ENCODE results near the gene CIB2. TPM values are rescaled to one million over a fixed set of nuclear protein-coding genes. Genes with fewer than 3 reads are reported as not detected.

Gene CIB2
- total and polyA plus RNA-seq, 3 donors from 2014 or later, result 24.9 to 43.6 (median 34.3) TPM

GRCh38 chr15:78084449-78084750 lies 46.8 kb downstream of the CIB2 start:
- peaks cover 7% of the 10 kb centered on the region for H3K4me1 ChIP-seq
- no peaks in the 10 kb centered on the region for H3K27me3 ChIP-seq
- no peaks in the 10 kb centered on the region for H3K36me3 ChIP-seq (ENCODE audit: low read depth, missing control alignments)
- no peaks in the 10 kb centered on the region for H3K9me3 ChIP-seq
- TF ChIP-seq CTCF (IDR thresholded peaks at IDR 0.05) (no peak), POLR2A (IDR thresholded peaks at IDR 0.05) (no peak)
- 56 to 86% methylated on average over 4 to 5 of the region's 5 CpGs for WGBS, 2 donors
- peak overlapping the region in 1 of 2 donors; percentile 2 for H3K27ac ChIP-seq
- no peak overlapping the region for H3K4me3 ChIP-seq
- no peak for DNase-seq
- intact Hi-C loops (cut with DNase I; ENCODE audit: low total_unique reads), result no loop called here

GRCh38 chr15:78083687-78084448 lies 47.4 kb downstream of the CIB2 start:
- H3K36me3 ChIP-seq (ENCODE audit: low read depth, missing control alignments), result no peaks in the 10 kb centered on the region
- no peak for DNase-seq
- intact Hi-C loops (cut with DNase I; ENCODE audit: low total_unique reads), result no loop called here
- TF ChIP-seq CTCF (IDR thresholded peaks at IDR 0.05) (no peak), POLR2A (IDR thresholded peaks at IDR 0.05) (no peak)
- H3K27me3 ChIP-seq, result no peaks in the 10 kb centered on the region
- H3K4me3 ChIP-seq, result no peak overlapping the region
- H3K4me1 ChIP-seq, result peaks cover 7% of the 10 kb centered on the region
- 89 to 90% methylated on average over 4 to 6 of the region's 6 CpGs for WGBS, 2 donors
- H3K27ac ChIP-seq, result peak overlapping the region in 1 of 2 donors; percentile 2
- H3K9me3 ChIP-seq, result no peaks in the 10 kb centered on the region

- H3K27me3 ChIP-seq, result no peaks in the 10 kb centered on the region
- TF ChIP-seq POLR2A (IDR thresholded peaks at IDR 0.05) (no peak), CTCF (IDR thresholded peaks at IDR 0.05) (no peak)
- H3K9me3 ChIP-seq, result no peaks in the 10 kb centered on the region
- no peak overlapping the region for H3K27ac ChIP-seq
- H3K4me1 ChIP-seq, result peaks cover 7% of the 10 kb centered on the region
- intact Hi-C loops (cut with DNase I; ENCODE audit: low total_unique reads), result no loop called here
- H3K36me3 ChIP-seq (ENCODE audit: low read depth, missing control alignments), result no peaks in the 10 kb centered on the region
- no peak overlapping the region for H3K4me3 ChIP-seq
- WGBS, 2 donors, result 85 to 88% methylated on average over 4 of the region's 4 CpGs
- DNase-seq, result no peak
These were observed 48.1 kb downstream of the CIB2 start for GRCh38 chr15:78083186-78083585.

GRCh38 chr15:78082743-78083110 lies 48.5 kb downstream of the CIB2 start:
- H3K4me3 ChIP-seq, result no peak overlapping the region
- H3K4me1 ChIP-seq, result peaks cover 7% of the 10 kb centered on the region
- DNase-seq, result no peak
- H3K36me3 ChIP-seq (ENCODE audit: low read depth, missing control alignments), result no peaks in the 10 kb centered on the region
- TF ChIP-seq CTCF (IDR thresholded peaks at IDR 0.05), result no peak
- no peak for TF ChIP-seq POLR2A (IDR thresholded peaks at IDR 0.05)
- no peak overlapping the region for H3K27ac ChIP-seq
- intact Hi-C loops (cut with DNase I; ENCODE audit: low total_unique reads), result no loop called here
- H3K27me3 ChIP-seq, result no peaks in the 10 kb centered on the region
- WGBS, 2 donors, result 92% methylated on average over 1 of the region's 1 CpG; no CpG with 5 or more reads in 1 of the 2 donors
- no peaks in the 10 kb centered on the region for H3K9me3 ChIP-seq
